H1 (cell line): ENCODE data around the gene LIPA. TPM values are rescaled to one million over a fixed set of nuclear protein-coding genes. Genes with fewer than 3 reads are reported as not detected.

Experiments used
- CTCF ChIA-PET: fragments of 300-600 bp; sonication (Branson Sonifier 250); formaldehyde crosslinking; loops from one replicate; lab custom pipeline; 2021; ENCODE audit not compliant: partially characterized antibody; lab: Charles Lee
- POLR2A ChIA-PET: fragments of 300-600 bp; sonication (Branson Sonifier 250); formaldehyde crosslinking; loops from one replicate; lab custom pipeline; 2021; ENCODE audit warnings: inconsistent platforms; ENCODE audit not compliant: partially characterized antibody; lab: Charles Lee
- DNase-seq, 2 experiments: peaks; one replicate each; pipeline versions ENCODE4 v3.0.0 to v3.0.0-alpha.2; 2010 to 2022; ENCODE audit warnings: low spot score in 2 of 2, low read depth in 1 of 2, mixed read lengths in 1 of 2
- FAIRE-seq: peaks from 2 replicates; lab custom pipeline; 2011; peaks lifted over from hg19 to GRCh38; lab: Jason Lieb, UNC
- H2AFZ ChIP-seq: 2 replicates; pipeline ENCODE4 v1.8.1; 2012; ENCODE audit warnings: low read length, inconsistent platforms
- H2AK5ac ChIP-seq: 2 replicates; pipeline ENCODE4 v1.6.1; 2013; ENCODE audit warnings: low read depth, low read length
- H2BK120ac ChIP-seq: replicated peaks from 2 replicates; pipeline ENCODE3; 2013; ENCODE audit warnings: low read depth, low read length, inconsistent platforms
- H2BK12ac ChIP-seq: 2 replicates; pipeline ENCODE4 v1.6.1; 2013; ENCODE audit warnings: low read depth, low read length
- H2BK15ac ChIP-seq: 2 replicates; pipeline ENCODE4 v1.6.1; 2013; ENCODE audit warnings: low read length
- H2BK20ac ChIP-seq: 2 replicates; pipeline ENCODE4 v1.6.1; 2013; ENCODE audit warnings: low read length
- H2BK5ac ChIP-seq: 2 replicates; pipeline ENCODE4 v1.6.1; 2013; ENCODE audit warnings: low read depth, low read length
- H3K14ac ChIP-seq: 2 replicates; pipeline ENCODE4 v1.6.1; 2013; ENCODE audit warnings: inconsistent platforms; ENCODE audit not compliant: insufficient read length
- H3K18ac ChIP-seq: 2 replicates; pipeline ENCODE4 v1.6.1; 2013; ENCODE audit warnings: low read length; ENCODE audit errors: extremely low read depth
- H3K23ac ChIP-seq: 2 replicates; pipeline ENCODE4 v1.6.1; 2013; ENCODE audit warnings: inconsistent platforms; ENCODE audit not compliant: insufficient read length
- H3K23me2 ChIP-seq: 2 replicates; pipeline ENCODE4 v1.6.1; 2013; ENCODE audit warnings: low read depth, low read length
- H3K27ac ChIP-seq: 2 replicates; pipeline ENCODE4 v1.6.1; 2011; ENCODE audit warnings: low read depth, low read length, inconsistent platforms
- H3K27me3 ChIP-seq, 4 experiments: replicated peaks in 1 of 4; 1 replicate in 1 of 4; 2 replicates in 3 of 4; pipeline versions ENCODE4 v1.6.1 to v1.8.1; 2011 to 2013; ENCODE audit warnings: low read length in 3 of 4, mild to moderate bottlenecking in 3 of 4, inconsistent platforms in 2 of 4, mixed read lengths in 2 of 4, moderate library complexity in 1 of 4; ENCODE audit not compliant: control insufficient read depth in 3 of 4, insufficient read depth in 3 of 4; ENCODE audit errors: extremely low read depth in 1 of 4
- H3K36me3 ChIP-seq, 4 experiments: 2 replicates each; pipeline versions ENCODE4 v1.6.1 to v1.8.1; 2011 to 2013; ENCODE audit warnings: mild to moderate bottlenecking in 4 of 4, low read length in 3 of 4, moderate library complexity in 2 of 4, control low read depth in 1 of 4, inconsistent platforms in 1 of 4; ENCODE audit not compliant: insufficient read depth in 4 of 4, control insufficient read depth in 2 of 4
- H3K4ac ChIP-seq: replicated peaks from 2 replicates; pipeline ENCODE3; 2013; ENCODE audit warnings: low read length, low read depth, mixed read lengths, inconsistent platforms; ENCODE audit not compliant: insufficient read length
- H3K4me1 ChIP-seq, 4 experiments: replicated peaks in 1 of 4; 1 replicate in 1 of 4; 2 replicates in 3 of 4; pipeline versions ENCODE4 v1.6.1 to v1.8.1; 2011 to 2013; ENCODE audit warnings: low read length in 3 of 4, inconsistent platforms in 2 of 4, mixed read lengths in 1 of 4; ENCODE audit not compliant: insufficient read depth in 4 of 4, control insufficient read depth in 3 of 4
- H3K4me2 ChIP-seq, 2 experiments: 2 replicates each; pipeline versions ENCODE4 v1.6.1 to v1.8.1; 2011 to 2013; ENCODE audit warnings: low read depth in 2 of 2, low read length in 2 of 2, control low read depth in 1 of 2, inconsistent platforms in 1 of 2, mild to moderate bottlenecking in 1 of 2; ENCODE audit not compliant: insufficient read depth in 1 of 2
- H3K4me3 ChIP-seq, 4 experiments: fragments of 200-600, 300-600 bp in 1 of 4; sonication (generic), shearing (Covaris generic), sonication (Bioruptor Twin) in 1 of 4; 2 replicates each; pipeline versions ENCODE4 v1.5.1 to v1.8.1; 2011 to 2016; ENCODE audit warnings: low read length in 4 of 4, low read depth in 3 of 4, control low read depth in 2 of 4, inconsistent platforms in 2 of 4, mild to moderate bottlenecking in 2 of 4, mixed read lengths in 1 of 4, moderate library complexity in 1 of 4; ENCODE audit not compliant: insufficient read depth in 2 of 4; ENCODE audit errors: extremely low read depth in 1 of 4
- H3K56ac ChIP-seq: replicated peaks from 2 replicates; pipeline ENCODE3; 2013; ENCODE audit warnings: low read depth, mild to moderate bottlenecking, mixed read lengths, low read length, inconsistent platforms; ENCODE audit not compliant: insufficient read length
- H3K79me1 ChIP-seq: 2 replicates; pipeline ENCODE4 v1.6.1; 2013; ENCODE audit warnings: low read depth, low read length, control low read depth
- H3K79me2 ChIP-seq, 2 experiments: 2 replicates each; pipeline versions ENCODE4 v1.6.1 to v1.8.1; 2012 to 2013; ENCODE audit warnings: low read length in 2 of 2, mild to moderate bottlenecking in 2 of 2, inconsistent platforms in 1 of 2; ENCODE audit not compliant: insufficient read depth in 2 of 2, control insufficient read depth in 1 of 2
- H3K9ac ChIP-seq, 4 experiments: replicated peaks in 1 of 4; 1 replicate in 1 of 4; 2 replicates in 3 of 4; pipeline versions ENCODE4 v1.6.1 to v1.8.1; 2011 to 2013; ENCODE audit warnings: low read depth in 3 of 4, low read length in 3 of 4, control low read depth in 2 of 4, mild to moderate bottlenecking in 2 of 4, moderate library complexity in 2 of 4, inconsistent platforms in 1 of 4; ENCODE audit errors: extremely low read depth in 1 of 4
- H3K9me3 ChIP-seq, 2 experiments: 2 replicates each; pipeline versions ENCODE4 v1.6.1 to v1.8.1; 2012 to 2013; ENCODE audit warnings: mild to moderate bottlenecking in 2 of 2, moderate library complexity in 2 of 2, control low read depth in 1 of 2, inconsistent platforms in 1 of 2, low read depth in 1 of 2, low read length in 1 of 2, mixed read lengths in 1 of 2; ENCODE audit not compliant: insufficient read depth in 2 of 2
- H4K20me1 ChIP-seq, 2 experiments: replicated peaks in 1 of 2; 2 replicates each; pipeline versions ENCODE3 to v1.8.1; 2011 to 2013; ENCODE audit warnings: inconsistent platforms in 2 of 2, low read length in 2 of 2, mild to moderate bottlenecking in 1 of 2; ENCODE audit not compliant: insufficient read depth in 2 of 2, control insufficient read depth in 1 of 2
- H4K5ac ChIP-seq: 2 replicates; pipeline ENCODE4 v1.6.1; 2013; ENCODE audit warnings: low read length, low read depth, mixed read lengths, inconsistent platforms; ENCODE audit not compliant: insufficient read length
- H4K8ac ChIP-seq: 2 replicates; pipeline ENCODE4 v1.8.0; 2013; ENCODE audit warnings: mild to moderate bottlenecking, moderate library complexity, low read length, inconsistent platforms; ENCODE audit not compliant: insufficient read depth; ENCODE audit errors: extremely low read depth
- H4K91ac ChIP-seq: replicated peaks from 2 replicates; pipeline ENCODE3; 2013; ENCODE audit warnings: low read length, mixed read lengths, inconsistent platforms; ENCODE audit not compliant: insufficient read length
- CHD2 ChIP-seq: IDR thresholded peaks from 2 replicates; pipeline ENCODE4 v1.6.1; 2012; ENCODE audit warnings: low read length, improper control_type of control experiment
- GABPA ChIP-seq: IDR thresholded peaks from 2 replicates; pipeline ENCODE4 v1.6.1; 2011; ENCODE audit warnings: mild to moderate bottlenecking, low read length, moderate library complexity, borderline replicate concordance; ENCODE audit not compliant: insufficient read depth
- JUN ChIP-seq: IDR thresholded peaks from 2 replicates; pipeline ENCODE4 v1.6.1; 2011; ENCODE audit warnings: low read depth, mild to moderate bottlenecking, improper control_type of control experiment, low read length
- SIRT6 ChIP-seq: IDR thresholded peaks from one replicate; pipeline ENCODE4 v1.7.1; 2012; ENCODE audit warnings: low read length, inconsistent platforms
- WGBS, 2 experiments: shearing (Covaris generic) in 1 of 2; methylation state at CpG; one replicate each; pipeline versions ENCODE4 v1.1.6 to v1.1.7; 2013 to 2015; ENCODE audit warnings: low lambda C conversion rate in 2 of 2, mixed read lengths in 2 of 2, inconsistent platforms in 1 of 2, low coverage in 1 of 2, missing lambda C conversion rate in 1 of 2; ENCODE audit not compliant: insufficient replicate concordance in 2 of 2, insufficient coverage in 1 of 2, insufficient read length in 1 of 2; ENCODE audit errors: extremely low coverage in 1 of 2, missing lambda C conversion rate in 1 of 2; 5-methylcytosine and 5-hydroxymethylcytosine counted together
- polyA plus RNA-seq, 7 experiments: library from polyadenylated mRNA; depleted of rRNA in 3 of 7; stranded (reverse) in 5 of 7; unstranded in 2 of 7; fragments of >200 nt in 5 of 7; fragments of 200-250 nt in 2 of 7; gene quantifications; 1 replicate in 5 of 7; 2 replicates in 1 of 7; 4 replicates in 1 of 7; pipeline versions ENCODE4 v1.2.1 to v1.2.3, GENCODE V29; 2011 to 2013; ENCODE audit warnings: missing spikeins in 2 of 7, mixed read lengths in 2 of 7
- total RNA-seq: library from RNA; stranded (reverse); fragmentation: NEBNext Ultra II Directional; extraction: Animal tissue kit (Norgen Biotek cat#: 25700); gene quantifications from 2 replicates; pipeline ENCODE4 v1.2.1, GENCODE V29; 2021

LIPA gene
- total and polyA plus RNA-seq, 2 of the 8 experiments (the other 6 are each of a cell fraction or from before 2014, with no cell fraction given), result 18.1 to 32.4 TPM

DNA sequence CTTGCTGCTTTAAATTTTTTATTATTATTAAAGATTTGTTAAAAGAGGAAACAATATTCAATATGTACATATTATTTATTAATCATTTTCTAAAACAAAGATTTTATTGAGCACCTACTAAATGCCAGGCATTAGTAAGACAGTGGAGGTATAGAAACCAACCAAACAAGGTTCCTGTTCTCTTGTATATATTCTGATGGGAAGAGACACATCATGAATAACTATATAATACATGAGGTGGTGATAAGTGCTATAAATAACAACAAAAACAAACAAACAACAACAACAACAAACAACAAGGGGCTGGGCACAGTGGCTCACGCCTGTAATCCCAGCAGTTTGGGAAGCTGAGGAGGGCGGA lies 630 bp upstream of the LIPA start:
- Histone ChIP-seq H2BK20ac (no peak overlapping the region), H4K5ac (no peak overlapping the region), H2AK5ac (no peak overlapping the region), H3K56ac (no peak overlapping the region), H2BK120ac (no peak overlapping the region), H3K36me3 (no peaks in the 10 kb centered on the region), H3K14ac (no peak overlapping the region), H3K4ac (no peak overlapping the region), H3K79me2 (no peaks in the 10 kb centered on the region), H3K18ac (no peak overlapping the region), H2BK5ac (no peak overlapping the region), H2BK12ac (no peak overlapping the region), H3K9ac (no peak overlapping the region), H3K4me2 (no peak overlapping the region; a peak in 1 of 4 replicates), H3K4me3 (no peak overlapping the region), H3K27me3 (no peaks in the 10 kb centered on the region; a peak in 1 of 7 replicates), H4K20me1 (no peaks in the 10 kb centered on the region), H2BK15ac (no peak overlapping the region), H3K79me1 (no peaks in the 10 kb centered on the region; the same call in 1 of the 2 replicates), H3K23ac (no peak overlapping the region), H3K4me1 (peaks cover 0 to 6% (median 1%) of the 10 kb centered on the region in 4 experiments; a peak in 4 of 7 replicates), H3K23me2 (peaks cover 5% of the 10 kb centered on the region; the same call in 1 of the 2 replicates), H4K8ac (no peak overlapping the region), H2AFZ (no peak overlapping the region), H3K27ac (no peak overlapping the region), H4K91ac (no peak overlapping the region), H3K9me3 (peaks cover 9 to 16% of the 10 kb centered on the region in 2 experiments)
- 98% methylated on average over 2 of the region's 2 CpGs; no CpG with 5 or more reads in 1 of the 2 experiments for WGBS, 2 experiments
- CTCF ChIA-PET, result interaction anchor here (0.7 to 3.1 kb wide), 7 partner anchors 9 to 180 kb away, joined by 3 to 11 read pairs (median 4); no protein-coding TSS in a partner anchor
- no peak for TF ChIP-seq SIRT6
- no peak for TF ChIP-seq CHD2
- TF ChIP-seq GABPA, result no peak
- no peak for TF ChIP-seq JUN
- FAIRE-seq (no peak), DNase-seq (no peak)
- POLR2A ChIA-PET, result interaction anchor here (0.6 to 1.3 kb wide), 4 partner anchors 11 to 1055 kb away, joined by 3 to 4 read pairs (median 3); no protein-coding TSS in a partner anchor
